Fibroblast of lung (primary cell): Measurements from ENCODE around the gene HNF1B. TPM values are rescaled to one million over a fixed set of nuclear protein-coding genes. Genes with fewer than 3 reads are reported as not detected.

Experiments
- DNase-seq, 2 donors: peaks; one replicate each; pipeline versions ENCODE4 v3.0.0 to v3.0.0-alpha.2; 2010; ENCODE audit warnings: low read depth in 2 of 2
- H2AFZ ChIP-seq: 2 replicates; pipeline ENCODE4 v1.5.1; 2012; ENCODE audit warnings: low read length, control low read depth, inconsistent platforms
- H3K27ac ChIP-seq: 2 replicates; pipeline ENCODE4 v1.5.1; 2011; ENCODE audit warnings: low read length, control low read depth; ENCODE audit not compliant: insufficient read depth
- H3K27me3 ChIP-seq: 2 replicates; pipeline ENCODE4 v1.5.1; 2011; ENCODE audit warnings: mild to moderate bottlenecking, low read length; ENCODE audit not compliant: control insufficient read depth, insufficient read depth
- H3K36me3 ChIP-seq: 2 replicates; pipeline ENCODE4 v1.5.1; 2011; ENCODE audit warnings: low read length; ENCODE audit not compliant: control insufficient read depth, insufficient read depth
- H3K4me1 ChIP-seq: 2 replicates; pipeline ENCODE4 v1.5.1; 2011; ENCODE audit warnings: low read length; ENCODE audit not compliant: control insufficient read depth, insufficient read depth; ENCODE audit errors: extremely low read depth
- H3K4me2 ChIP-seq: 2 replicates; pipeline ENCODE4 v1.5.1; 2011; ENCODE audit warnings: low read length, control low read depth; ENCODE audit not compliant: insufficient read depth; ENCODE audit errors: extremely low read depth
- H3K4me3 ChIP-seq, 4 experiments: fragments of 200-600 bp in 1 of 4; sonication (generic) in 1 of 4; replicated peaks in 1 of 4; 2 replicates each; pipeline ENCODE4 v1.5.1; 2011 to 2016; ENCODE audit warnings: low read length in 4 of 4, low read depth in 3 of 4, mild to moderate bottlenecking in 3 of 4, control low read depth in 2 of 4, inconsistent platforms in 1 of 4, mixed read lengths in 1 of 4; ENCODE audit not compliant: insufficient read depth in 1 of 4; ENCODE audit errors: control extremely low read depth in 1 of 4
- H3K79me2 ChIP-seq: 2 replicates; pipeline ENCODE4 v1.5.1; 2012; ENCODE audit warnings: mild to moderate bottlenecking, low read length, inconsistent platforms; ENCODE audit not compliant: control insufficient read depth, insufficient read depth
- H3K9ac ChIP-seq: 2 replicates; pipeline ENCODE4 v1.5.1; 2011; ENCODE audit warnings: mild to moderate bottlenecking, low read length, control low read depth; ENCODE audit not compliant: insufficient read depth
- H3K9me3 ChIP-seq: 2 replicates; pipeline ENCODE4 v1.5.1; 2012; ENCODE audit warnings: low read depth, low read length; ENCODE audit not compliant: control insufficient read depth, insufficient read depth
- H4K20me1 ChIP-seq: 2 replicates; pipeline ENCODE4 v1.5.1; 2011; ENCODE audit warnings: low read length; ENCODE audit not compliant: control insufficient read depth, insufficient read depth; ENCODE audit errors: extremely low read depth
- CTCF ChIP-seq, 2 donors: IDR thresholded peaks in 1 of 2; conservative IDR thresholded peaks in 1 of 2; 1 replicate in 1 of 2; 2 replicates in 1 of 2; pipeline ENCODE4 v1.5.1; 2011 to 2012; ENCODE audit warnings: low read length in 2 of 2, control low read depth in 1 of 2, inconsistent platforms in 1 of 2, low read depth in 1 of 2, mild to moderate bottlenecking in 1 of 2
- EZH2 ChIP-seq: IDR thresholded peaks from 2 replicates; pipeline ENCODE4 v1.5.1; 2012; ENCODE audit warnings: low read length, control low read depth, mild to moderate bottlenecking; ENCODE audit errors: missing control alignments
- polyA plus RNA-seq, 2 donors: library from polyadenylated mRNA; depleted of rRNA in 1 of 2; stranded (reverse) in 1 of 2; unstranded in 1 of 2; fragments of >200 nt; gene quantifications; 2 replicates each; pipeline ENCODE4 v1.2.1, GENCODE V29; 2011 to 2012; ENCODE audit warnings: missing spikeins in 1 of 2
- total RNA-seq: library from RNA; depleted of rRNA; stranded (reverse); fragments of >200 nt; gene quantifications from 2 replicates; pipeline ENCODE4 v1.2.1, GENCODE V29; 2014

Gene HNF1B
- total and polyA plus RNA-seq, 2 donors (not counting 1 experiment from before 2014, with no cell fraction given): not detected

GRCh38 chr17:37762666-37763065, 17.8 kb upstream of the HNF1B start:
- DNase-seq: no peak
- Histone ChIP-seq H3K4me3 (no peak overlapping the region), H4K20me1 (no peaks in the 10 kb centered on the region), H3K36me3 (no peaks in the 10 kb centered on the region), H3K79me2 (no peaks in the 10 kb centered on the region), H3K27ac (no peak overlapping the region), H3K4me2 (no peak overlapping the region), H3K9ac (no peak overlapping the region), H3K27me3 (peaks cover 16% of the 10 kb centered on the region), H3K4me1 (no peaks in the 10 kb centered on the region), H3K9me3 (no peaks in the 10 kb centered on the region), H2AFZ (no peak overlapping the region)
- TF ChIP-seq CTCF (conservative IDR thresholded peaks at IDR 0.05 in 1 of 2, IDR thresholded peaks at IDR 0.05 in 1 of 2; ENCODE audit: low read depth in 1 of 2, low read length in 2 of 2) (no peak), EZH2 (peak; percentile 48)

- Histone ChIP-seq H3K4me3 (no peak overlapping the region), H3K4me1 (no peaks in the 10 kb centered on the region), H2AFZ (no peak overlapping the region), H3K79me2 (no peaks in the 10 kb centered on the region), H3K27me3 (peaks cover 16% of the 10 kb centered on the region), H3K9ac (no peak overlapping the region), H3K36me3 (no peaks in the 10 kb centered on the region), H3K4me2 (no peak overlapping the region), H3K27ac (no peak overlapping the region), H3K9me3 (no peaks in the 10 kb centered on the region), H4K20me1 (no peaks in the 10 kb centered on the region)
- TF ChIP-seq CTCF (conservative IDR thresholded peaks at IDR 0.05 in 1 of 2, IDR thresholded peaks at IDR 0.05 in 1 of 2; ENCODE audit: low read depth in 1 of 2, low read length in 2 of 2): no peak
- TF ChIP-seq EZH2: no peak
- DNase-seq: no peak
Observed at GRCh38 chr17:37761961-37762360, 17.1 kb upstream of the HNF1B start.

GRCh38 chr17:37761059-37761458, 16.2 kb upstream of the HNF1B start:
- Histone ChIP-seq H3K4me2 (no peak overlapping the region), H3K9ac (no peak overlapping the region), H2AFZ (no peak overlapping the region), H3K27me3 (peaks cover 16% of the 10 kb centered on the region), H3K36me3 (no peaks in the 10 kb centered on the region), H3K79me2 (no peaks in the 10 kb centered on the region), H3K9me3 (no peaks in the 10 kb centered on the region), H3K4me1 (no peaks in the 10 kb centered on the region), H3K4me3 (no peak overlapping the region), H4K20me1 (no peaks in the 10 kb centered on the region), H3K27ac (no peak overlapping the region)
- TF ChIP-seq EZH2 (no peak), CTCF (conservative IDR thresholded peaks at IDR 0.05 in 1 of 2, IDR thresholded peaks at IDR 0.05 in 1 of 2; ENCODE audit: low read depth in 1 of 2, low read length in 2 of 2) (no peak)
- DNase-seq: no peak
